Fibroblast of lung (primary cell): Measurements from ENCODE around the gene NSMCE4A. TPM values are rescaled to one million over a fixed set of nuclear protein-coding genes. Genes with fewer than 3 reads are reported as not detected.
"Not testable (repeated sequence)": the region's sequence is repeated elsewhere in the genome, so short reads cannot be mapped to it uniquely, and the experiment has no call there.

Experiments
- DNase-seq, 2 donors: peaks; one replicate each; pipeline versions ENCODE4 v3.0.0 to v3.0.0-alpha.2; 2010; ENCODE audit warnings: low read depth in 2 of 2
- H2AFZ ChIP-seq: 2 replicates; pipeline ENCODE4 v1.5.1; 2012; ENCODE audit warnings: low read length, control low read depth, inconsistent platforms
- H3K27ac ChIP-seq: 2 replicates; pipeline ENCODE4 v1.5.1; 2011; ENCODE audit warnings: low read length, control low read depth; ENCODE audit not compliant: insufficient read depth
- H3K27me3 ChIP-seq: 2 replicates; pipeline ENCODE4 v1.5.1; 2011; ENCODE audit warnings: mild to moderate bottlenecking, low read length; ENCODE audit not compliant: control insufficient read depth, insufficient read depth
- H3K36me3 ChIP-seq: 2 replicates; pipeline ENCODE4 v1.5.1; 2011; ENCODE audit warnings: low read length; ENCODE audit not compliant: control insufficient read depth, insufficient read depth
- H3K4me1 ChIP-seq: 2 replicates; pipeline ENCODE4 v1.5.1; 2011; ENCODE audit warnings: low read length; ENCODE audit not compliant: control insufficient read depth, insufficient read depth; ENCODE audit errors: extremely low read depth
- H3K4me2 ChIP-seq: 2 replicates; pipeline ENCODE4 v1.5.1; 2011; ENCODE audit warnings: low read length, control low read depth; ENCODE audit not compliant: insufficient read depth; ENCODE audit errors: extremely low read depth
- H3K4me3 ChIP-seq, 4 experiments: fragments of 200-600 bp in 1 of 4; sonication (generic) in 1 of 4; replicated peaks in 1 of 4; 2 replicates each; pipeline ENCODE4 v1.5.1; 2011 to 2016; ENCODE audit warnings: low read length in 4 of 4, low read depth in 3 of 4, mild to moderate bottlenecking in 3 of 4, control low read depth in 2 of 4, inconsistent platforms in 1 of 4, mixed read lengths in 1 of 4; ENCODE audit not compliant: insufficient read depth in 1 of 4; ENCODE audit errors: control extremely low read depth in 1 of 4
- H3K79me2 ChIP-seq: 2 replicates; pipeline ENCODE4 v1.5.1; 2012; ENCODE audit warnings: mild to moderate bottlenecking, low read length, inconsistent platforms; ENCODE audit not compliant: control insufficient read depth, insufficient read depth
- H3K9ac ChIP-seq: 2 replicates; pipeline ENCODE4 v1.5.1; 2011; ENCODE audit warnings: mild to moderate bottlenecking, low read length, control low read depth; ENCODE audit not compliant: insufficient read depth
- H3K9me3 ChIP-seq: 2 replicates; pipeline ENCODE4 v1.5.1; 2012; ENCODE audit warnings: low read depth, low read length; ENCODE audit not compliant: control insufficient read depth, insufficient read depth
- H4K20me1 ChIP-seq: 2 replicates; pipeline ENCODE4 v1.5.1; 2011; ENCODE audit warnings: low read length; ENCODE audit not compliant: control insufficient read depth, insufficient read depth; ENCODE audit errors: extremely low read depth
- CTCF ChIP-seq, 2 donors: IDR thresholded peaks in 1 of 2; conservative IDR thresholded peaks in 1 of 2; 1 replicate in 1 of 2; 2 replicates in 1 of 2; pipeline ENCODE4 v1.5.1; 2011 to 2012; ENCODE audit warnings: low read length in 2 of 2, control low read depth in 1 of 2, inconsistent platforms in 1 of 2, low read depth in 1 of 2, mild to moderate bottlenecking in 1 of 2
- EZH2 ChIP-seq: IDR thresholded peaks from 2 replicates; pipeline ENCODE4 v1.5.1; 2012; ENCODE audit warnings: low read length, control low read depth, mild to moderate bottlenecking; ENCODE audit errors: missing control alignments
- polyA plus RNA-seq, 2 donors: library from polyadenylated mRNA; depleted of rRNA in 1 of 2; stranded (reverse) in 1 of 2; unstranded in 1 of 2; fragments of >200 nt; gene quantifications; 2 replicates each; pipeline ENCODE4 v1.2.1, GENCODE V29; 2011 to 2012; ENCODE audit warnings: missing spikeins in 1 of 2
- total RNA-seq: library from RNA; depleted of rRNA; stranded (reverse); fragments of >200 nt; gene quantifications from 2 replicates; pipeline ENCODE4 v1.2.1, GENCODE V29; 2014

The NSMCE4A gene
- total and polyA plus RNA-seq, 2 donors (not counting 1 experiment from before 2014, with no cell fraction given), result 13.2 to 26.3 TPM

DNA sequence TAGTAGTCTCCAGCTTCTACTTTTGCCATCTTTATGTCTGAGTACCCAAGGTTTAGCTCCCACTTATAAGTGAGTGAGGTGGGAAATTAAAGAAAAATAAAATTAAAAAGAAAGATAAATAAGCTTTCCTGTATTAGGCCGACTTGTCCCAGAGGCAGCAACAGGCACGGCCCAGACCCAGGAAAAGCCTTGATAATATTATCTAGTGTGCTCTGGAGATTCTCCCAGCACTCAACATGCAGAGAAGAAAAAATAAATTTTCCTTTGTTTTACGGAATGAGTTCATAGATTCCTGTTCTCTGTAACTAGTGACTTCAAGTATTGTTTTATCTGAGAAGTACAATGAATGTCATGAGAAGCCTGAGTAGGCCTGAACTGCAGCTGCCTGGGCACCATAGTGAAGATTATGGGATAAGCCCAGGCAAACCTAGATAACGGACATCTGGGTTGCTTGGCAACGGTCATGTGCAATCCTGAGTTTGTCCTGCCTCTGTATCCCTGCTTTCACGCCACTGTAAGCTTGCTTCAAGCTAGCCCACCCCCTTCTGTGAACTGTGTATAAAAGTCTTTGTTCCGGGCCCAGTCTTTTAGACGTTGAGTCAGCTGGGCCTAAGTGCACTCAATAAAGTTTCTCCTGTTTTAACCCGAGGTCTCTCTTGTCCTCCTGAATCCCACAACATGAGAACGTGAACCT is 53.6 kb downstream of the NSMCE4A start:
- peak in 1 of 2 donors; percentile 52 for DNase-seq
- TF ChIP-seq CTCF (conservative IDR thresholded peaks at IDR 0.05 in 1 of 2, IDR thresholded peaks at IDR 0.05 in 1 of 2; ENCODE audit: low read depth in 1 of 2, low read length in 2 of 2), result no peak
- no peak for TF ChIP-seq EZH2
- no peak overlapping the region for H3K4me2 ChIP-seq
- no peak overlapping the region for H3K4me3 ChIP-seq
- no peaks in the 10 kb centered on the region for H3K27me3 ChIP-seq
- H3K79me2 ChIP-seq, result peaks cover 11% of the 10 kb centered on the region
- H3K27ac ChIP-seq, result no peak overlapping the region
- no peak overlapping the region for H3K9ac ChIP-seq
- H3K9me3 ChIP-seq, result no peaks in the 10 kb centered on the region
- H3K4me1 ChIP-seq, result peaks cover 2% of the 10 kb centered on the region
- H2AFZ ChIP-seq, result no peak overlapping the region
- H4K20me1 ChIP-seq, result no peaks in the 10 kb centered on the region
- no peaks in the 10 kb centered on the region for H3K36me3 ChIP-seq

GRCh38 chr10:121919666-121920065 is 55.4 kb downstream of the NSMCE4A start:
- Histone ChIP-seq H2AFZ (no peak overlapping the region), H3K9ac (no peak overlapping the region), H3K27ac (no peak overlapping the region), H3K27me3 (no peaks in the 10 kb centered on the region), H3K9me3 (no peaks in the 10 kb centered on the region), H3K4me2 (no peak overlapping the region), H3K36me3 (no peaks in the 10 kb centered on the region), H3K4me3 (no peak overlapping the region), H3K4me1 (no peaks in the 10 kb centered on the region), H3K79me2 (peaks cover 2% of the 10 kb centered on the region), H4K20me1 (no peaks in the 10 kb centered on the region)
- TF ChIP-seq CTCF (conservative IDR thresholded peaks at IDR 0.05 in 1 of 2, IDR thresholded peaks at IDR 0.05 in 1 of 2; ENCODE audit: low read depth in 1 of 2, low read length in 2 of 2) (no peak), EZH2 (no peak)
- DNase-seq, result no peak

DNA sequence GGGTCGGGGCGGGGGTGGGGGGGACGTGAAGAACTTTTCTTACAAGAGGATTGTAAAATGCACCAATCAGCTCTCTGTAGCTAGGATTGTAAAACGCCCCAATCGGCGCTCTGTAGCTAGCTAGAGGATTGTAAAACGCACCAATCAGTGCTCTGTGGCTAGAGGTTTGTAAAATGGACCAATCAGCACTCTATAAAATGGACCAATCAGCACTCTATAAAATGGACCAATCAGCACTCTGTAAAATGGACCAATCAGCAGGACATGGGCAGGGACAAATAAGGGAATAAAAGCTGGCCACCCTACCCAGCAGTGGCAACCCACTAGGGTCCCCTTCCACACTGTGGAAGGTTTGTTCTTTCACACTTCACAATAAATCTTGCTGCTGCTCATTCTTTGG is 56.2 kb downstream of the NSMCE4A start:
- not testable (repeated sequence) for H3K27me3 ChIP-seq, H3K9me3 ChIP-seq, H3K4me2 ChIP-seq, H3K36me3 ChIP-seq, H3K79me2 ChIP-seq, H3K27ac ChIP-seq, H3K4me1 ChIP-seq, H4K20me1 ChIP-seq, DNase-seq, H2AFZ ChIP-seq, H3K4me3 ChIP-seq, H3K9ac ChIP-seq
